ENCODE measurements around the gene ST6GALNAC1. TPM values are rescaled to one million over a fixed set of nuclear protein-coding genes. Genes with fewer than 3 reads are reported as not detected.
"Not testable (repeated sequence)": the region's sequence is repeated elsewhere in the genome, so short reads cannot be mapped to it uniquely, and the experiment has no call there.

The ST6GALNAC1 gene
- polyA plus RNA-seq, 6 donors from 2014 or later: not detected

- H3K9me3 Mint-ChIP-seq; H3K4me1 Mint-ChIP-seq; H3K4me3 Mint-ChIP-seq; DNase-seq; H3K27ac Mint-ChIP-seq; H3K36me3 Mint-ChIP-seq; ATAC-seq (ENCODE audit: low read depth in 2 of 2): not testable (repeated sequence)
- H3K27me3 Mint-ChIP-seq: peaks cover 0 to 31% (median 30%) of the 10 kb centered on the region in 3 donors
Observed at GRCh38 chr17:76606685-76607084, 36.9 kb downstream of the ST6GALNAC1 start.

- ATAC-seq (ENCODE audit: low read depth in 2 of 2): no peak
- Mint-ChIP-seq H3K9me3 (no peaks in the 10 kb centered on the region), H3K27ac (peak overlapping the region in 1 of 6 donors; percentile 16), H3K36me3 (no peaks in the 10 kb centered on the region), H3K27me3 (peaks cover 11 to 34% (median 27%) of the 10 kb centered on the region in 3 donors), H3K4me3 (no peak overlapping the region), H3K4me1 (no peaks in the 10 kb centered on the region)
- no peak for DNase-seq
Observed at GRCh38 chr17:76601065-76601464, 42.5 kb downstream of the ST6GALNAC1 start.

DNA sequence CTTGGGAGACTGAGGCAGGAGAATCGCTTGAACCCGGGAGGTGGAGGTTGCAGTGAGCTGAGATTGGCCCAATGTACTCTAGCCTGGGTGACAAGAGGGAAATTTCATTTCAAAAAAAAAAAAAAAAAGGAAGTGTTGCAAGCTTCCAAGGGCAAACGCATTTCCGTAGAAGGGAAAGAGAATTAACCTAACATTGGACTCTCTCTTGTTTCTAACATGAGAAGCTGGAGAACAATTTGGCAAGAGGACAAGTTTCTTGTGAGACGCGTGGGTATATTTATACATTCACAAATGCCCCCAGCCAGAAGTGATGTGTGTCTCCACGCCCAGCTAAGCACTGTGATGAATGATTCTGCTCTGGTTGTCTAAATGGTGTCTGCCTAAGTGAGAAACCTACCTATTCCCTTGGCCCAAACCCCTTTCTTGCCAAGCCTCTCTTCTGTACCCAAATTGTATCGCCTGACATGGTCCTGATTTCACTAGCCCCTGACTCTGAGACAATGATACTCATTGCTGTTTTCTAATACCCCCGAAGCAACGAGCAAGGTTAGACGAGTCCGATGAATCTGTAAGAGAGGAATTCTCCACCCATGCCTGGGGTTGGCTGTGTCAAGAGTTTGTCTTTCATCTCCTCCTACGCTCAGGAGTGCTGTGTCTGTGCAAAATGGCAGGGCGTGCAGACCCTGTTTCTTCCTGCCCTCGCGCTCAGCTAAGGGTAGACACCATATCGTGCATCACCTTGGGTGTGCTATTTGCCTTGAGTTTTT is 43.7 kb downstream of the ST6GALNAC1 start:
- no peaks in the 10 kb centered on the region for H3K36me3 Mint-ChIP-seq
- no peak for ATAC-seq (ENCODE audit: low read depth in 2 of 2)
- no peak overlapping the region for H3K4me3 Mint-ChIP-seq
- H3K9me3 Mint-ChIP-seq: no peaks in the 10 kb centered on the region
- H3K27ac Mint-ChIP-seq: peak overlapping the region in 1 of 6 donors; percentile 16
- peaks cover 11 to 34% (median 27%) of the 10 kb centered on the region in 3 donors for H3K27me3 Mint-ChIP-seq
- H3K4me1 Mint-ChIP-seq: no peaks in the 10 kb centered on the region
- no peak for DNase-seq

GRCh38 chr17:76598004-76598439 is 45.5 kb downstream of the ST6GALNAC1 start:
- H3K27me3 Mint-ChIP-seq: peaks cover 14 to 37% (median 34%) of the 10 kb centered on the region in 3 donors
- no peaks in the 10 kb centered on the region for H3K4me1 Mint-ChIP-seq
- peaks cover 0 to 4% of the 10 kb centered on the region in 2 donors for H3K36me3 Mint-ChIP-seq
- no peak for DNase-seq
- no peak overlapping the region for H3K27ac Mint-ChIP-seq
- H3K9me3 Mint-ChIP-seq: no peaks in the 10 kb centered on the region
- H3K4me3 Mint-ChIP-seq: no peak overlapping the region
- no peak for ATAC-seq (ENCODE audit: low read depth in 2 of 2)

GRCh38 chr17:76597156-76598003 is 46.2 kb downstream of the ST6GALNAC1 start:
- Mint-ChIP-seq H3K9me3 (no peaks in the 10 kb centered on the region), H3K4me1 (no peaks in the 10 kb centered on the region), H3K27ac (no peak overlapping the region), H3K4me3 (no peak overlapping the region), H3K27me3 (peaks cover 15 to 31% (median 29%) of the 10 kb centered on the region in 3 donors), H3K36me3 (peaks cover 0 to 4% of the 10 kb centered on the region in 2 donors)
- ATAC-seq (ENCODE audit: low read depth in 2 of 2) (no peak), DNase-seq (no peak)

DNA sequence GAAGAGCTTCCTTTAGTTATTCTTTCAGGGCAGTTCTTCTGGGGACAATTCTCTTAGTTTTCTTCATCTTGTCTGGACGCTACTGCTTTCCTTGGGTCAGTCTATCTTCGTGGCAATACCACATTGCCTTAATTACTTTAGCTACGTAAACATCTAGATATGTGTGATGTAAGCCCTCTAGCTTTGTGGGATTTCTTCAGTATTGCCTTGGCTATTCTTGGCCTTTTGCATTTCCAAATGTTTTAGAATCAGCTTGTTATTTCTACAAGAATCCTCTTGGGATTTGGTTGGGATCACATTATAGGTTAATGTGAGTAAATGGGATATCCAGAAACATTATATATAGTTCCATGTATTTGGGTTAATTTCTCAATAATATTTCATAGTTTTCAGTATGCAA is 48.9 kb downstream of the ST6GALNAC1 start:
- peaks cover 0 to 4% of the 10 kb centered on the region in 2 donors for H3K36me3 Mint-ChIP-seq
- no peaks in the 10 kb centered on the region for H3K9me3 Mint-ChIP-seq
- no peaks in the 10 kb centered on the region for H3K4me1 Mint-ChIP-seq
- H3K4me3 Mint-ChIP-seq: no peak overlapping the region
- no peak for ATAC-seq (ENCODE audit: low read depth in 2 of 2)
- peaks cover 18 to 25% (median 19%) of the 10 kb centered on the region in 3 donors for H3K27me3 Mint-ChIP-seq
- DNase-seq: no peak
- H3K27ac Mint-ChIP-seq: no peak overlapping the region

GRCh38 chr17:76593959-76594358 is 49.6 kb downstream of the ST6GALNAC1 start:
- Mint-ChIP-seq H3K27ac (no peak overlapping the region), H3K4me3 (no peak overlapping the region), H3K9me3 (peaks cover 0 to 3% (median 0%) of the 10 kb centered on the region in 7 donors), H3K27me3 (peaks cover 23 to 32% (median 25%) of the 10 kb centered on the region in 3 donors), H3K4me1 (no peaks in the 10 kb centered on the region), H3K36me3 (peaks cover 0 to 4% of the 10 kb centered on the region in 2 donors)
- ATAC-seq (ENCODE audit: low read depth in 2 of 2): no peak
- DNase-seq: no peak

DNA sequence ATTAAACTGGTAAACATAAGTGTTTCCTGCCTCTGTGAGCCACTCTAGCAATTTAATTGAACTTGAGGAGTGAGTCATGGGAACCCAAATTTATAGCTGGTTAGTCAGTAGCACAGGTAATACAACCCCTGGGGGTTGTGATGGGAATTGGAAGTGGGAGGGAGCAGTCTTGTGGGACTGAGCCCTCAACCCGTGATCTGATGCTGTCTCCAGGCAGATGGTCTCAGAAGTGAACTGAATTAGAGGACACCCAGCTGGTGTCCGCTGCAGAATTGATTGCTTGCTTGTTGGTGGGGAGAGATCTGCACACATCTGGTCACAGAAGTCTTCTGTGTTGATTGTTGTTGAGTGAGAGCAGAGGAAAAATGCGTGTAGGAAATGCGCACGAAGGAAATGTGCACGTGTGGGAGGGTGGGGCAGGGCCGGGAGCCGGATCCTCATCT is 50.2 kb downstream of the ST6GALNAC1 start:
- peaks cover 27 to 38% (median 30%) of the 10 kb centered on the region in 3 donors for H3K27me3 Mint-ChIP-seq
- peaks cover 0 to under 1% (median 0%) of the 10 kb centered on the region in 3 donors for H3K4me1 Mint-ChIP-seq
- DNase-seq (no peak), ATAC-seq (ENCODE audit: low read depth in 2 of 2) (no peak)
- peaks cover 4% of the 10 kb centered on the region in 2 donors for H3K36me3 Mint-ChIP-seq
- H3K27ac Mint-ChIP-seq: no peak overlapping the region
- H3K4me3 Mint-ChIP-seq: no peak overlapping the region
- H3K9me3 Mint-ChIP-seq: peaks cover 0 to 3% (median 0%) of the 10 kb centered on the region in 7 donors

- peaks cover 0 to 3% (median 0%) of the 10 kb centered on the region in 7 donors for H3K9me3 Mint-ChIP-seq
- peaks cover 0 to 10% of the 10 kb centered on the region in 2 donors for H3K36me3 Mint-ChIP-seq
- no peak for ATAC-seq (ENCODE audit: low read depth in 2 of 2)
- peaks cover 12 to 17% (median 15%) of the 10 kb centered on the region in 3 donors for H3K4me1 Mint-ChIP-seq
- H3K27ac Mint-ChIP-seq: peak overlapping the region in 1 of 6 donors; percentile 73
- peaks cover 27 to 50% (median 38%) of the 10 kb centered on the region in 3 donors for H3K27me3 Mint-ChIP-seq
- no peak for DNase-seq
- H3K4me3 Mint-ChIP-seq: peak overlapping the region in 4 of 8 donors; percentile 15 to 65 (median 50)
Observed at GRCh38 chr17:76588182-76588581, 55.4 kb downstream of the ST6GALNAC1 start.

DNA sequence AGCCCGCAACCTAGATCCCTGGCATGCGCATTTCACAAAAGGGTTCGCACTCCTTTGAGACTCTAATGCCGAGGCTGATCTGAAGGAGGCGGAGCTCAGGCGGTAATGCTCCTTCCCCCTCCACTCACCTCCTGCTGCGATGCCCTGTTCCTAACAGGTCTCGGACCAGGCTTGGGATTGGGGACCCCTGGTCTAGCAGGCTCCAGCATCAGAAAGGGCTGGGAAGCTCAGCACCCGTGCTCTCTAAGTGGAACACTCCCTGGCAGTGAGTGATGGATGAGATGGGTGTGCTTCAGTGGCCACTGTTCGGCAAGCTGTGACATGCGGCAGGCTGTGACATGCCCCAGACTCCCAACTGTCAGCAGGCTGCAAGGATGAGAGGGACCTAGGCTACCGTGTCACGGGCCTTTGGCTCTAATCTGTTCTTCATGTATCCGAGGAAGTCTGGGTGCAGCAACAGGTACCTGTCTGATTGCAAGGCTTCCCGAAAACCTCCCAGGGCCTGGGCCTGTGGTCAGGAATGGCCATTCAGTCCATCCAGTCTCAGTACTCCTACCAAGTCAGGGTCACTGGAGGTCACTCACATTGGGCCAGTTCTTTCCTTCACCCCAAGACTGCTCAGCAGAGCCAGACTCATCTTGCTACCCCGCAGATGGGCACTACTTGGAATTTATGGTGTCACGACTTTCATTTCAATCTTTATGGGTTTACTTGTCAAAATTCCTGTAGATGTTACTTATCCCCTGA is 56.6 kb downstream of the ST6GALNAC1 start:
- H3K4me3 Mint-ChIP-seq: peak overlapping the region in 7 of 8 donors; percentile 11 to 86 (median 71)

DNA sequence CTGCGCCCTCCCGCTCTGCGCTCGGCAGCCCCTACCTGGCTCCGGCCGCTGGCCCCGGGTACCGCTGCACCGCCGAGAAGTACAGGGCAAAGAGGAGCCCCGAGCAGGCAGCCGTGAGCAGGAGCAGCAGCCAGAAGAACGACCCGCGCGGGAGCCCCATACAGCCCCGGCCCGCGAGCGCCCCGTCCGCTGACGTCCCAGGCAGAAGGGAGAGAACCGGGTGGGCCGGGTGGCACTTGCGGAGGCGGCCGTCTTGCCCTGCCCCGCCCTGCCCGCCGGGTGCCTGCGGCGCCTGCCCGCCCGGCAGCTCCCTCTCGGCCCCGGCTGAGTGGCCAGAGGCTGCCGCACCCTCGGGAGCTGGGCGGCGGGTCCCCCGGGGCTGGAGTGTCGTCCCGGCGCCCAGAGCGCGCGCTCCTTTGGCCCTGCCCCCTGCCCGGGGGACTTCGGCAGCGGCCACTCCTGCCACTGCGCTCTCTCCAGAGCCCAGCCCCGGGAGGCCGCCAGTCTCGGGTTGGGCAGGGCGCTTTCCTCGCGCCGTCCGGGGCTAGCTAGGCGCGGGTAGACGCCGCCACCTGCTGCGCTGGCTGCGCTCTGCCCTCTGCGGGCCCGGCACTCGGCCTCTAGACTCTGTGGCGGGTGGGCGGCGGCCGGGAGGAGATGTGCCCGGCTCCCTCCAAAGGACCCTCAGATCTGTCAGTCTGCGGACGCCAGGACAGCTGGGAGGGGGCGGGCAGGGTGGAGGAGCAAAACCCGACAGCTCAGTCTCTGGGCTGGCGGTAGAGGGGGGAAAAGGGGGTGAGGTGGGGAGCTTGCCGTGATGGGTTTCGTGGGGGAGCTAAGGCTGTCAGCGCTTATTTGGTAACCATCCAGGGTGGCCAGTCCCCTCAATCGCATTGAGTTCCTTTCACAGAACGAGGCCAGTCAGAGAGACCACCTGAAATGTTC is 57.6 kb downstream of the ST6GALNAC1 start, which contains the start of gene ST6GALNAC2:
ST6GALNAC2 (minus strand) TSS at position 212 of the 945 bp plus-strand sequence; CDS start at position 160, 52 bp downstream.
- Mint-ChIP-seq H3K4me1 (peaks cover 12 to 17% (median 15%) of the 10 kb centered on the region in 3 donors), H3K27me3 (peaks cover 24 to 55% (median 35%) of the 10 kb centered on the region in 3 donors), H3K27ac (peak within 1 kb of the TSS in 1 of 6 donors; percentile 71), H3K9me3 (peaks cover 0 to 3% (median 0%) of the 10 kb centered on the region in 7 donors), H3K4me3 (peak within 1 kb of the TSS; percentile 81 to 93 (median 84)), H3K36me3 (peaks cover 0 to 10% of the 10 kb centered on the region in 2 donors)
- DNase-seq (peak; percentile 55), ATAC-seq (ENCODE audit: low read depth in 2 of 2) (peak; percentile 81 to 83)

More for the DNA sequence above, 56.6 kb downstream of the ST6GALNAC1 start:
- DNase-seq: no peak
- Mint-ChIP-seq H3K27ac (no peak overlapping the region), H3K36me3 (peaks cover 0 to 10% of the 10 kb centered on the region in 2 donors), H3K4me1 (peaks cover 12 to 17% (median 15%) of the 10 kb centered on the region in 3 donors), H3K27me3 (peaks cover 24 to 55% (median 35%) of the 10 kb centered on the region in 3 donors), H3K9me3 (peaks cover 0 to 3% (median 0%) of the 10 kb centered on the region in 7 donors)
- no peak for ATAC-seq (ENCODE audit: low read depth in 2 of 2)

Measured in naive B cell (primary cell).